Osteocyte (in vitro differentiated cells): Measurements from ENCODE around the gene ASCL2. TPM values are rescaled to one million over a fixed set of nuclear protein-coding genes. Genes with fewer than 3 reads are reported as not detected.

Experiments used
- DNase-seq: peaks from one replicate; pipeline ENCODE4 v3.0.0; 2021; ENCODE audit warnings: mixed read lengths; ENCODE audit not compliant: unreplicated experiment; ENCODE audit errors: extremely low spot score
- H3K27ac Mint-ChIP-seq: one replicate; pipeline ENCODE4 v1.8.0; 2021; ENCODE audit warnings: mild to moderate bottlenecking, mixed read lengths; ENCODE audit not compliant: unreplicated experiment
- H3K27me3 Mint-ChIP-seq: one replicate; pipeline ENCODE4 v1.8.0; 2021; ENCODE audit warnings: mixed read lengths; ENCODE audit not compliant: unreplicated experiment
- H3K36me3 Mint-ChIP-seq: one replicate; pipeline ENCODE4 v1.8.0; 2021; ENCODE audit warnings: mixed read lengths; ENCODE audit not compliant: unreplicated experiment
- H3K4me1 Mint-ChIP-seq: one replicate; pipeline ENCODE4 v1.8.0; 2021; ENCODE audit warnings: mixed read lengths; ENCODE audit not compliant: unreplicated experiment
- H3K4me3 Mint-ChIP-seq: one replicate; pipeline ENCODE4 v1.8.0; 2021; ENCODE audit warnings: mild to moderate bottlenecking, moderate library complexity, mixed read lengths; ENCODE audit not compliant: unreplicated experiment
- H3K9me3 Mint-ChIP-seq: one replicate; pipeline ENCODE4 v1.8.0; 2021; ENCODE audit warnings: mixed read lengths; ENCODE audit not compliant: unreplicated experiment
- CTCF ChIP-seq: fragments of 200-600 bp; sonication (generic); IDR thresholded peaks from 2 replicates; pipeline ENCODE4 v1.5.0; 2021; ENCODE audit warnings: antibody characterized with exemption, mild to moderate bottlenecking, moderate library complexity
- total RNA-seq: library from RNA; stranded (reverse); gene quantifications from 2 replicates; pipeline ENCODE4 v1.2.1, GENCODE V29; 2021

Gene ASCL2
- total RNA-seq, 1 donor from 2014 or later: not detected

- H3K9me3 Mint-ChIP-seq: no peaks in the 10 kb centered on the region
- peak; percentile 70 for DNase-seq
- no peak for TF ChIP-seq CTCF
- no peak overlapping the region for H3K27ac Mint-ChIP-seq
- H3K36me3 Mint-ChIP-seq: no peaks in the 10 kb centered on the region
- no peak overlapping the region for H3K4me3 Mint-ChIP-seq
- peaks cover 6% of the 10 kb centered on the region for H3K27me3 Mint-ChIP-seq
- peaks cover 16% of the 10 kb centered on the region for H3K4me1 Mint-ChIP-seq
Measured at GRCh38 chr11:2299773-2300172, 29.4 kb upstream of the ASCL2 start.

GRCh38 chr11:2298795-2299761, 28.7 kb upstream of the ASCL2 start:
- no peak overlapping the region for H3K4me3 Mint-ChIP-seq
- peaks cover 9% of the 10 kb centered on the region for H3K27me3 Mint-ChIP-seq
- no peak overlapping the region for H3K27ac Mint-ChIP-seq
- H3K9me3 Mint-ChIP-seq: no peaks in the 10 kb centered on the region
- no peaks in the 10 kb centered on the region for H3K36me3 Mint-ChIP-seq
- peaks cover 10% of the 10 kb centered on the region for H3K4me1 Mint-ChIP-seq
- peak; percentile 75 for DNase-seq
- TF ChIP-seq CTCF: peak; percentile 29

DNA sequence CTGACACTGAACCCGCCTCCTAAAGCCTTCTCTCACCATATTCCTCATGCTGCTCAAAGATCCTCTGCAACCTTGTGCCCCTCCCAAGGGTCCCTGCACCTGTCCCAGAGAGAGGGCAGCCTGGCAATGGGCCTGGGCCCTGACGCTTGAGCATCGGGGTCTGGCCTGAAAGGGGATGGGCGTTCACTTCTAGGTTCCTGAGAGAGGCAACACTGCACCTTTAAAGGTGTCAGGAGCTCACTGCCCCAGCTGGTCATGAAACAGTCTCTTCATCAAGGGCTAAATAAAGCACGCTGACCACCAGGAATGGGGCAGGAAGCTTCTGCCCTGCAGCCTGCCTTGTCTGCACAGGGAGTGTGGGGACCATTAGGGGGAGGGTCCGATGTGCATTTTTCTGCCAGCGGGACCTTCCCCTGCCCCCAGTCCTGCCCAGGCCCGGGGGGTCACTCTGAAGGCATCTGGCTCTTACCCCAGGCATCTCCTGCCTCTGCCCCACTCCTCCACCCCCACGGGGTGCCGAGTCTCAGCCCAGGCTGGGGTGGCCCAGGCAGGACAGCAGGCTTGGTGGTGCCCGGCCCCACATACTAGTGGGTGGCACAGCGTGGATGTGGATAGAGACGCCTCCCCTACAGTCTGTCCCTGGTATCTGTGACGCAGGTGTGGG, 27.9 kb upstream of the ASCL2 start:
- Mint-ChIP-seq H3K4me1 (peaks cover 8% of the 10 kb centered on the region), H3K27ac (no peak overlapping the region), H3K36me3 (no peaks in the 10 kb centered on the region), H3K27me3 (peaks cover 13% of the 10 kb centered on the region), H3K9me3 (no peaks in the 10 kb centered on the region), H3K4me3 (no peak overlapping the region)
- no peak for TF ChIP-seq CTCF
- DNase-seq: peak; percentile 83

GRCh38 chr11:2297623-2298030, 27.2 kb upstream of the ASCL2 start:
- H3K4me1 Mint-ChIP-seq: peaks cover 7% of the 10 kb centered on the region
- H3K27me3 Mint-ChIP-seq: peaks cover 14% of the 10 kb centered on the region
- H3K27ac Mint-ChIP-seq: no peak overlapping the region
- TF ChIP-seq CTCF: no peak
- H3K36me3 Mint-ChIP-seq: no peaks in the 10 kb centered on the region
- H3K9me3 Mint-ChIP-seq: no peaks in the 10 kb centered on the region
- H3K4me3 Mint-ChIP-seq: no peak overlapping the region
- DNase-seq: peak; percentile 21
